Adrenal gland (tissue), 12 donors: ENCODE results near the gene SCUBE1. TPM values are rescaled to one million over a fixed set of nuclear protein-coding genes. Genes with fewer than 3 reads are reported as not detected.
A peak's percentile ranks its signal among the peaks of the same experiment; 100 is the strongest.

ENCODE experiments used
- DNase-seq, 7 donors: peaks; one replicate each; pipeline ENCODE4 v3.0.0-alpha.2; 2019 to 2020
- H3K27ac ChIP-seq, 5 donors: fragments of 200-600 bp; sonication (generic) in 4 of 5; 1 replicate in 3 of 5; 2 replicates in 2 of 5; pipeline versions ENCODE4 v1.5.1 to v1.8.0; 2016 to 2020; ENCODE audit warnings: mild to moderate bottlenecking in 1 of 5
- H3K27me3 ChIP-seq: fragments of 200-600 bp; 2 replicates; pipeline ENCODE4 v1.8.0; 2021
- H3K36me3 ChIP-seq, 2 donors: fragments of 200-600 bp; replicated peaks in 1 of 2; 1 replicate in 1 of 2; 2 replicates in 1 of 2; pipeline versions ENCODE4 v1.5.1 to v1.8.0; 2018 to 2022
- H3K4me1 ChIP-seq, 2 donors: fragments of 200-600 bp; replicated peaks in 1 of 2; 1 replicate in 1 of 2; 2 replicates in 1 of 2; pipeline versions ENCODE4 v1.5.1 to v1.8.0; 2018 to 2021
- H3K4me3 ChIP-seq, 4 donors: fragments of 200-600 bp; sonication (generic) in 3 of 4; one replicate each; pipeline ENCODE4 v1.5.1; 2016 to 2018
- H3K9me3 ChIP-seq, 3 donors: fragments of 200-600 bp; sonication (generic) in 1 of 3; replicated peaks in 1 of 3; 1 replicate in 2 of 3; 2 replicates in 1 of 3; pipeline versions ENCODE4 v1.5.1 to v1.8.0; 2016 to 2021
- POLR2A ChIP-seq, 2 donors: fragments of 450-650 bp; IDR thresholded peaks; one replicate each; pipeline ENCODE4 v1.6.1; 2017; ENCODE audit warnings: antibody characterized with exemption in 2 of 2, mild to moderate bottlenecking in 2 of 2, moderate library complexity in 1 of 2
- WGBS, 4 donors: extraction: QIAGEN DNeasy Blood & Tissue Kit in 2 of 4; methylation state at CpG; one replicate each; pipeline versions ENCODE4 v1.1.5 to v1.1.7; 2013 to 2017; 5-methylcytosine and 5-hydroxymethylcytosine counted together
- intact Hi-C, 2 donors: fragments of 100-400 bp; cut with DNase I; formaldehyde crosslinking; loops; one replicate each; pipeline versions ENCODE4 v1.14.1 to v1.15.0; 2022 to 2023
- polyA plus RNA-seq, 3 donors: library from polyadenylated mRNA; stranded (reverse); fragments of 200-250 nt in 2 of 3; fragments of 350-450 nt in 1 of 3; fragmentation: Illumina TruSeq in 1 of 3; extraction: RNeasy Lipid Tissue Mini Kit (QIAGEN cat#74804) in 1 of 3; gene quantifications; one replicate each; pipeline ENCODE4 v1.2.3, GENCODE V29; 2013 to 2014
- total RNA-seq, 9 donors: library from RNA; depleted of rRNA in 4 of 9; stranded (reverse); fragments of >200 nt in 4 of 9; fragments of 120-200 nt in 1 of 9; fragmentation: NEBNext Ultra II Directional in 1 of 9; extraction: Animal tissue kit (Norgen Biotek cat#: 25700) in 1 of 9; gene quantifications; one replicate each; pipeline versions ENCODE4 v1.1.0 to v1.2.4, GENCODE V29; 2013 to 2023
- TF ChIP-seq, protein P1 (sequence below), 6 experiments: fragments of 450-650 bp in 4 of 6; fragments of 200-600 bp in 2 of 6; sonication (generic) in 1 of 6; IDR thresholded peaks; 1 replicate in 5 of 6; 2 replicates in 1 of 6; pipeline versions ENCODE4 v1.5.1 to v1.8.0; 2016 to 2021; ENCODE audit warnings: antibody characterized with exemption in 6 of 6, mild to moderate bottlenecking in 2 of 6, moderate library complexity in 1 of 6
- donor health status: healthy with polysubstance abuse.
- donor health status: Bipolar disorder and iron deficiency.
- donor health status: DM: yes; HTN: yes; CAD: no.
- donor health status: DM: no; HTN: no; CAD: no.
- donor health status: DM: no; HTN: no; CAD: no.
- donor health status: DM: yes; HTN: yes; CAD: no.

Gene SCUBE1
- total and polyA plus RNA-seq, 12 donors = 1.4 to 34.0 (median 8.8) TPM

DNA sequence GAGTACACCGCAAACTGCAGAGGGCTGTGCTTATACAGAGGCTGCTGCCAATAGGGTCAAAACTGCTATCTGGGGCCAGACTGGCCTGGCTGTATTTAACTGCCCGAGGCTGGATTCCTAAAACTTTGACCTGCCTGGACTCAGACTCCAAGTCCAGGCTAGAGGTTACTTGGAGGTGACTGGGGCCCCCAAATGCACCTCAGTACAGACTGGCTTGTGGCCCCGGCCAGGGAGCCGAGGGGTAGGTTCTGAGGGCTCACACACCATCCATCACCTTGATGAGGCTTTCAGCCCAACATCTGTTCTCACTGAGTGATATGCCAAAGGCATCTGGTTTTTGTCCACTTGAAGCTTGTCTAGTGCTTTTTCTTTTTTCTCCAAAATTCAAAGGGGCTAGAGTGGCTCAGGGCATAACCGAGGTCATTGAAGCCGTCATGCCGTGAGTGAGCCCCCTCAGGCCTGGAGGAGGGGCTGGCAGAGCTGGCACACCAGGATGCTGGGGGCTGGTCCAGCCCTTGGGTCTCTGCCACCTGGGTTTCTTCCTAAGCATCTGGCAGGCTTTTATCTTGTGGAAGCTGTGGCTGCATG, 103.9 kb downstream of the SCUBE1 start:
- intact Hi-C loops = no loop called here
- 38 to 60% (median 51%) methylated on average over 6 to 7 of the region's 7 CpGs for WGBS, 4 donors
- peak in 1 of 7 donors; percentile 53 for DNase-seq
- TF ChIP-seq POLR2A (IDR thresholded peaks at IDR 0.05) = no peak
- TF ChIP-seq, protein P1, sequence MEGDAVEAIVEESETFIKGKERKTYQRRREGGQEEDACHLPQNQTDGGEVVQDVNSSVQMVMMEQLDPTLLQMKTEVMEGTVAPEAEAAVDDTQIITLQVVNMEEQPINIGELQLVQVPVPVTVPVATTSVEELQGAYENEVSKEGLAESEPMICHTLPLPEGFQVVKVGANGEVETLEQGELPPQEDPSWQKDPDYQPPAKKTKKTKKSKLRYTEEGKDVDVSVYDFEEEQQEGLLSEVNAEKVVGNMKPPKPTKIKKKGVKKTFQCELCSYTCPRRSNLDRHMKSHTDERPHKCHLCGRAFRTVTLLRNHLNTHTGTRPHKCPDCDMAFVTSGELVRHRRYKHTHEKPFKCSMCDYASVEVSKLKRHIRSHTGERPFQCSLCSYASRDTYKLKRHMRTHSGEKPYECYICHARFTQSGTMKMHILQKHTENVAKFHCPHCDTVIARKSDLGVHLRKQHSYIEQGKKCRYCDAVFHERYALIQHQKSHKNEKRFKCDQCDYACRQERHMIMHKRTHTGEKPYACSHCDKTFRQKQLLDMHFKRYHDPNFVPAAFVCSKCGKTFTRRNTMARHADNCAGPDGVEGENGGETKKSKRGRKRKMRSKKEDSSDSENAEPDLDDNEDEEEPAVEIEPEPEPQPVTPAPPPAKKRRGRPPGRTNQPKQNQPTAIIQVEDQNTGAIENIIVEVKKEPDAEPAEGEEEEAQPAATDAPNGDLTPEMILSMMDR (IDR thresholded peaks at IDR 0.05) = no peak
- Histone ChIP-seq H3K27ac (peak overlapping the region in 1 of 5 donors; percentile 91), H3K4me3 (no peak overlapping the region), H3K9me3 (no peaks in the 10 kb centered on the region), H3K36me3 (no peaks in the 10 kb centered on the region), H3K4me1 (peaks cover 27 to 37% of the 10 kb centered on the region in 2 donors), H3K27me3 (no peaks in the 10 kb centered on the region)

DNA sequence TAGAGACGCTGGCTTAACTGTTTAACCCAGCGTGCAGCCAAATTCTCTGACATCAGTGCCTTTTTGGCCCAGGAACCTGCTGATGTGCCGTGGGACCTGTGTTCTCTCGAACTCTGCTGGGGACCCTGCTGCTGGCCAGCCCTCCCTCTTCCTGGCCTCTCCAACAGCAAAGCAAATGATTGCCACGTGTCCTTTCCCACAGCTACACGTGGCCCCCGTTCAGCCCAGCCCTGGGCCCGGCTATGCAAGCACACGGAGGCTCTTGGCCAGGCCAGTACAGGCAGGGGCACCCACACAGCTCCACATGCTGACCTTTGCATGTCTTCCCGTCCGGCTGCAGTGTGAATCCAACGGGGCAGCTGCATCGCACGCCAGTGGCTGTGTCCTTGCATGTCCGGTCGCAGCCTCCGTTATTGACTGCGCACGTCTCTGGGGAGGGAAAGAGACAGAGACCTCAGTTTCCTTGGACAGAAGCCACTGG, 104.6 kb downstream of the SCUBE1 start:
- peak in 1 of 7 donors; percentile 32 for DNase-seq
- Histone ChIP-seq H3K4me3 (no peak overlapping the region), H3K36me3 (no peaks in the 10 kb centered on the region), H3K9me3 (no peaks in the 10 kb centered on the region), H3K27ac (peak overlapping the region in 2 of 5 donors; percentile 80 to 91), H3K4me1 (peaks cover 27 to 37% of the 10 kb centered on the region in 2 donors), H3K27me3 (no peaks in the 10 kb centered on the region)
- TF ChIP-seq, protein P1 (IDR thresholded peaks at IDR 0.05) = no peak
- no peak for TF ChIP-seq POLR2A (IDR thresholded peaks at IDR 0.05)
- intact Hi-C loops = no loop called here
- WGBS, 4 donors = 72 to 88% (median 80%) methylated on average over 15 to 19 of the region's 19 CpGs

DNA sequence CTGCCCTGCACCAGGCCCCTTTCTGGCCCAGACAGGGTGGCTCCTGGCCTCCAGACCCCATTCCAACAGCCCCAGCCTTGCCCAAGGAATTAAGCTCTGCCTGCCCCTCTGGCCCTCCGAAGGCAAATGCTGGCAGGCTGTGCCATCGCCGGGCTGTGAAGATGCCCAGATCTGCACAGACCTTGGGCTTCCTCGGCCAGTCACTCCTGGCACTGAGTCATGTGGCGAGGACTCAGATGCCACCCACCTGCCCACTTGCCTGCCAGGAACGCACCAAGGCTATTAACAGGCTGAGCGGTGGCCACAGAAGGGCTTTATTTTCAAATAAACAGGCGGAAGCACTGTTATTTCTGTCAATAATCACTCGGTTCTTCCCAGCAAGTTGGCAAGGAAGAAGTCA, 105.9 kb downstream of the SCUBE1 start:
- peaks cover 27 to 37% of the 10 kb centered on the region in 2 donors for H3K4me1 ChIP-seq
- WGBS, 4 donors = 43 to 54% (median 48%) methylated on average over 4 to 9 of the region's 9 CpGs
- no peaks in the 10 kb centered on the region for H3K27me3 ChIP-seq
- intact Hi-C loops = no loop called here
- DNase-seq = peak; percentile 81 to 94 (median 90)
- H3K4me3 ChIP-seq = no peak overlapping the region
- H3K36me3 ChIP-seq = no peaks in the 10 kb centered on the region
- peak overlapping the region; percentile 48 to 91 (median 78) for H3K27ac ChIP-seq
- no peaks in the 10 kb centered on the region for H3K9me3 ChIP-seq
- TF ChIP-seq, protein P1 (IDR thresholded peaks at IDR 0.05) = peak in 1 of 6 experiments; percentile 5
- TF ChIP-seq POLR2A (IDR thresholded peaks at IDR 0.05) = peak in 1 of 2 donors; percentile 52

DNA sequence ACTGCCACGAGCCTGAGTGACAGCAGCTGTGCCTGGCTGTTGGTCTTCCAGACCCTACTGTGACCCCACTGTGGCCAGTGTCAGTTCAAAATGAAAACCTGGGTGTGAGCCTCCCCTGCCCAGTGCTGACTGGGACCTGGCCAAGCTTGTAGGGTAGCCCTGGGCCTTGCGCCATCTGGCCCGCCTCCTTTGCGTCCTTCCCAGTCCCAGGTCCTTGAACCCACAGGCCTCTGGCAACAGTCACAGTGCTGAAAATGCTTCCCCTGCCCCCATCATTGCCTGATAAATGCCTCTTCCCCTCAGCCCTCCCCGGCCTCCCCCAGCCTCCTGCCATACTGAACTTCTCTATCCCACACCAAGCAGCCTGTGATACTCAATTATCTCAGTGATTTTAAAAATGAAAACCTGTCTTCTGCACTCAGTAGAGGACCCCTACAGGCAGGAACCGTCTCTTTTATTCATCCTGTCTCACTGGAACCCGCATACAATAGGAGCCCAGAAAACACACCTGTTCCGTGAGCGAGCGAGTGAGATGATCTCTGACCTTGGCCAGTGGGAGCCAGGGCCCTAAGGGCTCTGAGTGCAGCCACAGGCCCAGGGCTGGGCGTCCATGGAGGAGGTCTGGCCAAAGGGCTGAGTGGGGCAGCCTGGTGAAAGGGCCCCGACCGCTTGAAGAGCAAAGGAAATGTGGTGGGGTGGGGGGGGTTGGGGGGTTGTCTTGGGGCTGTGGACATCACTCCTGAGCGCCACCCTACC, 106.6 kb downstream of the SCUBE1 start:
- 42 to 53% (median 48%) methylated on average over 10 to 14 of the region's 14 CpGs for WGBS, 4 donors
- Histone ChIP-seq H3K27me3 (no peaks in the 10 kb centered on the region), H3K9me3 (no peaks in the 10 kb centered on the region), H3K4me1 (peaks cover 27 to 37% of the 10 kb centered on the region in 2 donors), H3K36me3 (no peaks in the 10 kb centered on the region), H3K4me3 (no peak overlapping the region), H3K27ac (peak overlapping the region; percentile 48 to 91 (median 78))
- TF ChIP-seq, protein P1 (IDR thresholded peaks at IDR 0.05) = no peak
- no peak for TF ChIP-seq POLR2A (IDR thresholded peaks at IDR 0.05)
- DNase-seq = peak; percentile 80 to 94 (median 93)
- intact Hi-C loops = no loop called here
